T-helper 2 cell (primary cell): ENCODE results near the gene ADAM23.
A peak's percentile ranks its signal among the peaks of the same experiment; 100 is the strongest.
"Not testable (repeated sequence)": the region's sequence is repeated elsewhere in the genome, so short reads cannot be mapped to it uniquely, and the experiment has no call there.

Experiments
- DNase-seq, 5 experiments: peaks; one replicate each; pipeline versions ENCODE4 v3.0.0 to v3.0.0-alpha.2; 2012 to 2022
- total RNA-seq, 2 donors: gene quantifications; one replicate each; lab custom pipeline; 2026; lab: John Stamatoyannopoulos, UW

The ADAM23 gene, protein sequence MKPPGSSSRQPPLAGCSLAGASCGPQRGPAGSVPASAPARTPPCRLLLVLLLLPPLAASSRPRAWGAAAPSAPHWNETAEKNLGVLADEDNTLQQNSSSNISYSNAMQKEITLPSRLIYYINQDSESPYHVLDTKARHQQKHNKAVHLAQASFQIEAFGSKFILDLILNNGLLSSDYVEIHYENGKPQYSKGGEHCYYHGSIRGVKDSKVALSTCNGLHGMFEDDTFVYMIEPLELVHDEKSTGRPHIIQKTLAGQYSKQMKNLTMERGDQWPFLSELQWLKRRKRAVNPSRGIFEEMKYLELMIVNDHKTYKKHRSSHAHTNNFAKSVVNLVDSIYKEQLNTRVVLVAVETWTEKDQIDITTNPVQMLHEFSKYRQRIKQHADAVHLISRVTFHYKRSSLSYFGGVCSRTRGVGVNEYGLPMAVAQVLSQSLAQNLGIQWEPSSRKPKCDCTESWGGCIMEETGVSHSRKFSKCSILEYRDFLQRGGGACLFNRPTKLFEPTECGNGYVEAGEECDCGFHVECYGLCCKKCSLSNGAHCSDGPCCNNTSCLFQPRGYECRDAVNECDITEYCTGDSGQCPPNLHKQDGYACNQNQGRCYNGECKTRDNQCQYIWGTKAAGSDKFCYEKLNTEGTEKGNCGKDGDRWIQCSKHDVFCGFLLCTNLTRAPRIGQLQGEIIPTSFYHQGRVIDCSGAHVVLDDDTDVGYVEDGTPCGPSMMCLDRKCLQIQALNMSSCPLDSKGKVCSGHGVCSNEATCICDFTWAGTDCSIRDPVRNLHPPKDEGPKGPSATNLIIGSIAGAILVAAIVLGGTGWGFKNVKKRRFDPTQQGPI
- 6.5 to 6.9 reads per million in 2 donors for total RNA-seq

DNA sequence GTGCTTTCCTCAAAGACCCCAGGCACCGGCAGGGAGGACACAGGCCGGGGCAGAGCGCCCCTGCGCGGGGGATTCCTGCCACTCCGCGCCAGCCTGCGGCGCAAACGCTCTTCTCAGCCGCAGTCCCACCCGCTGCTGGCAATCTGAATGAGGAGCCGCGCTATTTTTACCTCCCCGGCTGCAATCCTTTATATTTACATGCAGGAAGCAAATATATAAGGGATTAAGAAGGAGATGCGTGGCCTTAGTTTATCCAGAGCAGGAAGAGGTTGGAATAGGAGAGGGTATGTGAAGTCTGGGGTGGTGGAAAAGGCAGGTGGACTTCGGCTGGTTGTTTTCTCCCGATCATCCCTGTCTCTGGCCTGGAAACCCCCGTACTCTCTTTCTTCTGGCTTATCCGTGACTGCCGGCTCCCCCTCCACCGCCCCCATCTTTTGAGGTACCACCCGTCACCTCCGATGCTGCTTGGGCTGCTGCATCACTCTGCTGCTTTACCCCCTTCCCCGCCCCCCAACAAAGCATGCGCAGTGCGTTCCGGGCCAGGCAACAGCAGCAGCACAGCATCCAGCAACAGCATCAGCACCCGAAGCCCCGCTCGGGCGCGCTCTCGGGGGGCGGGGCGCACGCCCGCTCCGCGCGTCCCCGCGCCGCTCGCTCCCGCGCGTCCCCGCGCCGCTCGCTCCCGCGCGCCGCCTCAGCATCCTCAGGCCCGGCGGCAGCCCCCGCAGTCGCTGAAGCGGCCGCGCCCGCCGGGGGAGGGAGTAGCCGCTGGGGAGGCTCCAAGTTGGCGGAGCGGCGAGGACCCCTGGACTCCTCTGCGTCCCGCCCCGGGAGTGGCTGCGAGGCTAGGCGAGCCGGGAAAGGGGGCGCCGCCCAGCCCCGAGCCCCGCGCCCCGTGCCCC is at the start of gene ADAM23:
ADAM23 (plus strand) TSS at position 700 of the 902 bp plus-strand sequence. CDS start 335 bp downstream, outside the sequence.
- peak in 4 of 5 experiments; percentile 11 to 70 (median 36) for DNase-seq

GRCh38 chr2:206396211-206396610 is 47.1 kb upstream of the ADAM23 start:
- DNase-seq = no peak

DNA sequence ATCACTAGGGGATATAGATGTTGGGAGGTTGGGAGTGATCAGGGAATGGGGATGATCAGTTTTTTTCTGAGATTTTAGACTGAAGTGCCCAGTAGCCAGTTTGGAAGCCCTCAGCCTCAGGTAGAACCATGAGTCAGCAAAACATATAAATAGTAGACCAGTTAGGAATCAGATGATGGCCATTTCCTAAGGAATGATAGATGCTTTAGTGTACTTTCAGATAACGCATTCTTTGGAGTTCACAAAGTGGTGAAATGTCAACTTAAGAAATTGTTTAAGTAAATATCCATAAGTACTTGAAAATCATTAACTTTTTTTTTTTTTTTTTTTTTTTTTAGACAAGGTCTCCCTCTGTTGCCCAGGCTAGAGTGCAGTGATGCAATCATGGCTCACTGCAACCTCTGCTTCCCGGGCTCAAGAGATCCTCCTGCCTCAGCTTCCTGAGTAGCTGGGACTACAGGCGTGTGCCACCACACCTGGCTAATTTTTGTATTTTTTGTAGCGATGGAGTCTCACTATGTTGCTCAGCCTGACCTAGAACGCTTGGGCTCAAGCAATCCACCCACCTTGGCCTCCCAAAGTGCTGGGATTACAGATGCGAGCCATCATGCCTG is 40.3 kb upstream of the ADAM23 start:
- DNase-seq = not testable (repeated sequence)

- no peak for DNase-seq
These were observed 34.7 kb upstream of the ADAM23 start for GRCh38 chr2:206408323-206409320.

GRCh38 chr2:206410714-206411113 is 32.6 kb upstream of the ADAM23 start:
- DNase-seq = no peak

GRCh38 chr2:206415618-206416243 is 27.6 kb upstream of the ADAM23 start:
- DNase-seq = no peak

GRCh38 chr2:206418968-206419367 is 24.4 kb upstream of the ADAM23 start:
- no peak for DNase-seq

- no peak for DNase-seq
These were observed 22.6 kb upstream of the ADAM23 start for GRCh38 chr2:206420721-206421120.

DNA sequence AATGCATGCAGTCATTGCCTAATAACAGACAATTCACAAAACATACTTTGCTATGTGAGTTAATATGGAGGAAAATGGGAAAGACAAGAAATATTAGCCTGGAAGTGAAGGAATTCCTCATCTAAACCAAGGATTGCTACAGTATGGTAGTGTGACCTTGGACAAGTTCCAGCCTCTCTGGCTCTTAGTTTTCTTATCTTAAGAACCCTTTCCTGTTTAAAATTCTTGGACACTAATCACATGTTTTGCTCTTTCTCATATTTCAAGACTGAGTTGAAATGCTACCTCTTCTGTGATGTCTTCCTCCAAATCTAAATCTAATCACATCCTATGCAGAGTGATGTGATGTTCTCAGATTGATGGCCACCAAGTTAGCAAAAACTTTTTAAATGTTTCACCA is 20.8 kb upstream of the ADAM23 start:
- no peak for DNase-seq

DNA sequence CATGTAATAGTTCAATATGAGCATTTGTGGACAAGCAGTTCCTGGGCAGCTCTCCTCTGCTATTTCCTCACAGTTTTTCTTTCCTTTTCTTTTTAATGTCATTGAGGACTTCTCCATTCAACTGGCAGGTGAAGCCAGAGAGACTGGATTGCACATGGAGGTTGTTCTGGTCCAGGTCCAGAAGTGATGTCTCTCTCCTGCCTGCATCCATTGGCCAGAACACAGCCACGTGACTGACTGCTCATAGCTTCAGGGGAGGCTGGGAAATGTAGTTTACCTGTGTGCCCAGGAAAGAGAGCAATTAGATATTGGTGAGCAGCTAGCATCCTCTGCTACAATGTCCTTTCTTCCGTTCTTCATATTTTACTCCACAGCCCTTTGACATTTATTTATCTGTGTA is 20.2 kb upstream of the ADAM23 start:
- no peak for DNase-seq

GRCh38 chr2:206424134-206424533 is 19.2 kb upstream of the ADAM23 start:
- no peak for DNase-seq

DNA sequence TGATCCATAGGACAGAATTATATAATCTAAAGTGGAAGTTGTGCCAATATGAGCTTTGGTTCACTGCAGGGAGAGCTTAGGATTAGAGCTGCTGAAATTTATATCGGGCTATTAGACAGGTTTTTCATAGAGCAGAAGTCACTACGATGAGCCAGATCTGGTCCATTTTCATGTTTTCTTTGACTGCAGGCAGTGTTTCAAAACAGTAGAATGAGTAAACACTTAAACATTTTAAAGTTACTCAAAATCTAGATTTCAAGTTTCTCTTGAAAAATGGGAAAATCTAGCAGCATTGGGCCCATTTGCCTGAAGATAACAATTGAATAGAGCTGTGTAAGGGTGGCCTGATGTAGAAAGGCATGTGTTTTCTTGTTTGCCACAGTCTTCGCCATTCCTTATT is 14.5 kb upstream of the ADAM23 start:
- no peak for DNase-seq

GRCh38 chr2:206430452-206430851 is 12.9 kb upstream of the ADAM23 start:
- DNase-seq = no peak

DNA sequence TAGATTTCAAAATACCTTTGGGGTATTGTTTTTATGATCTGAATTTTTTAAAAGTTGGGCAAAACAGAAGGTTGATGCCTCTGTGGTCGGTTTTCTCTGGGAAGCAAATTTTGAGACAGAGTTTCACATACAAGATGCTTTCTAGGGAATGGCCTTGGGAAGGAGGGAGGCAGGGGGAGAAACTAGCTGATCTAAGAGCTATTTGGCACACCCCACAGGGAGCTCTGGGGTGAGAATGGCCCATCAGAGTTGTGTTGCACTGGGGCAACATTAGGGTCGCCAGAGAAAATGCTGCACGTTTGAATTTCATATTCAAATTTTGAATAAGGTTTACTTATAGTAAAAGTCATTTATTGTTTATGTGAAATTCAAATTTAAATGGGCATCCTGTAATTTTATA is 11.9 kb upstream of the ADAM23 start:
- no peak for DNase-seq

GRCh38 chr2:206432193-206433082 is 10.9 kb upstream of the ADAM23 start:
- no peak for DNase-seq

GRCh38 chr2:206433190-206433589 is 10.1 kb upstream of the ADAM23 start:
- no peak for DNase-seq

- DNase-seq = no peak
These were observed 9.6 kb upstream of the ADAM23 start for GRCh38 chr2:206433686-206434085.

GRCh38 chr2:206435742-206436141 is 7.6 kb upstream of the ADAM23 start:
- no peak for DNase-seq

- no peak for DNase-seq
These were observed 5.1 kb upstream of the ADAM23 start for GRCh38 chr2:206438196-206438724.
